Left colon (tissue), 2 donors: ENCODE measurements around the gene CYTH4. TPM values are rescaled to one million over a fixed set of nuclear protein-coding genes. Genes with fewer than 3 reads are reported as not detected.
"Not testable (repeated sequence)": the region's sequence is repeated elsewhere in the genome, so short reads cannot be mapped to it uniquely, and the experiment has no call there.

Source experiments
- ATAC-seq: fragments of 200-7000 bp; cut with Tn5 transposase; one replicate; pipeline ENCODE4 v1.9.1; 2020; ENCODE audit warnings: mild to moderate bottlenecking, moderate library complexity
- DNase-seq, 2 donors: peaks; one replicate each; pipeline ENCODE4 v3.0.0-alpha.2; 2020
- intact Hi-C, 2 donors: fragments of 100-400 bp; cut with DNase I in 1 of 2; cut with micrococcal nuclease in 1 of 2; formaldehyde crosslinking; loops; one replicate each; pipeline versions ENCODE4 v1.11.2 to v1.14.0; 2022; cut with DNase I, micrococcal nuclease
- long read RNA-seq: library from polyadenylated mRNA; unstranded; transcript quantifications from one replicate; pipeline ENCODE4 v2.0.0, GENCODE V29; 2021
- total RNA-seq, 2 donors: library from RNA; stranded (reverse); fragmentation: NEBNext Ultra II Directional; extraction: Animal tissue kit (Norgen Biotek cat#: 25700); gene quantifications; one replicate each; pipeline ENCODE4 v1.2.1, GENCODE V29; 2021
- donor health status: DM: no; HTN: no; CAD: no.
- donor health status: DM: yes; HTN: yes; CAD: no.

The CYTH4 gene, protein sequence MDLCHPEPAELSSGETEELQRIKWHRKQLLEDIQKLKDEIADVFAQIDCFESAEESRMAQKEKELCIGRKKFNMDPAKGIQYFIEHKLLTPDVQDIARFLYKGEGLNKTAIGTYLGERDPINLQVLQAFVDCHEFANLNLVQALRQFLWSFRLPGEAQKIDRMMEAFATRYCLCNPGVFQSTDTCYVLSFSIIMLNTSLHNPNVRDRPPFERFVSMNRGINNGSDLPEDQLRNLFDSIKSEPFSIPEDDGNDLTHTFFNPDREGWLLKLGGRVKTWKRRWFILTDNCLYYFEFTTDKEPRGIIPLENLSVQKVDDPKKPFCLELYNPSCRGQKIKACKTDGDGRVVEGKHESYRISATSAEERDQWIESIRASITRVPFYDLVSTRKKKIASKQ
- 10 to 100 TPM in 1 of 2 donors, 1 to 10 TPM in 1; 2.6 to 10.4 TPM for total RNA-seq
- long read RNA-seq, partial matches to known transcripts = 0 of 2 reads
- long read RNA-seq, other reads (novel, unspliced or antisense) = 1 of 2 reads

DNA sequence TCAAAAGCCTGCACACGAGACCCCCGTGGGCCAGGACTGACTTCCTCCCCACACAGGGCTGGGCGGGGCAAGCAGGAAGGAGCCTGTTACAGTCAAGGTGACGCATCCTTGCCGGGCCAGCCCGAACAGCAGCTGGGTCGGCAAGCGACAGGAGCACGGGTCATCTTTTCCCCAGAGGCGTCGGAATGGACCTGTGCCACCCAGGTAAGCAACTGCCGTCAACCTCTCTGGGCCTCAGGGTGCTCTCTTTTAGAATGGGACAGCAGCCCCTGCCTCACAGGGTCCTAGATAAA lies at the start of gene CYTH4:
CYTH4 (plus strand) TSS at position 124 of the 293 bp plus-strand sequence; CDS start at position 186, 62 bp downstream.
- DNase-seq = peak; percentile 76 to 78
- intact Hi-C loops = no loop called here
- ATAC-seq = peak; percentile 68

DNA sequence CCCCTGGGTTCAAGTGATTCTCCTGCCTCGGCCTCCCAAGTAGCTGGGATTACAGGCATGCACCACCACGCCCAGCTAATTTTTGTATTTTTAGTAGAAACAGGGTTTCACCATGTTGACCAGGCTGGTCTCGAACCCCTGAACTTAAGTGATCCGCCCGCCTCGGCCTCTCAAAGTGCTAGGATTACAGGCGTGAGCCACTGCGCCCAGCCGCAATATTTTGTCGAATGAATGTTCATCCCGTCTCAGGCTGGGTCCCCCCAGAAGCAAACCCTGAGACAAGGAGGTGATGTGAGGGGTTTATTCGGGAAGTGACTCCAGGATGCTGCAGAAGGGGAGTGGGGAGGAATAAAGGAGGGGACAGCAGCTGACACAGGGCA lies 48.9 kb upstream of the CYTH4 start:
- ATAC-seq, intact Hi-C loops, DNase-seq: not testable (repeated sequence)

DNA sequence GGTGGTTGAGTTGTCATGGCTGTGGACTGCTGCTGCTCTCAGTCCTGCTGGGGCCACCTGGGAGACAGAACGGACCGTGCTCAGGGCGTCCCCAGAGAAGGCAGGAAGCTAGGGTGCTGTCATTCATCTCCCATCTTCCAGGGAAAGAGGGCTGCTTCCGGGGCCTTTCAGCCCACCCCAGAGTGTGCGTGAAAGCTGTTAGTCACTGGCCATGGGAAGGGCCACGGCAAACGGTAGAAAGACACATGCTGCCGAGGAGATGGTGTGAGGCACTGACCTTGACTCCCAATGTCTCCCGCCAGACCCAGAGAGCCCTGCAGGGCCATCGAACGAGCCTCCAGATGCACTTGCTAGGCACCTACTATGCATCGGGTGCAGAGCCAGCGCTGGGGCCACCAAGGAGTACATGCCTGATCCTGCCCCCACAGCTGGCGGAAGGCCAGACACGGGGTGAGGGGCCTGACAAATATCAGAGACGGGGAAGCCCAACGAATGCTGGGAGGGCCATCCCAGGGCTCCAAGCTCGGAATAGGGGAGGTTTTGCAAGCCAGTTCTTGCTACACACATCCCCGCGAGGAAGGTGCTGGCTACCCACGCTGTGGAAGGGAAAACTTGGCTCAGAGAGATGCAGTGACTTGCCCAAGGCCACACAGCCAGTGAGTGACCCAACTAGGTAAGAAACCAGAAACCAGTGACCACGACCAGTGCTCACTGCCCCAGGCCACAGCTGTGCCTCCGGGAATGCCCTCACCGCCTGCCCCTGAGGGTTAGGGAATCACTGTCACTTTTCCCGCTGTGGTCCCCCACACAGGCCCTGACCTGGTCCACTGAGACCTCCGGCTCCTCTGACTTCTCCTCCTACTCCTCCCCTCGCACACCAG lies 48.3 kb upstream of the CYTH4 start:
- DNase-seq = no peak
- no peak for ATAC-seq
- intact Hi-C loops = no loop called here

DNA sequence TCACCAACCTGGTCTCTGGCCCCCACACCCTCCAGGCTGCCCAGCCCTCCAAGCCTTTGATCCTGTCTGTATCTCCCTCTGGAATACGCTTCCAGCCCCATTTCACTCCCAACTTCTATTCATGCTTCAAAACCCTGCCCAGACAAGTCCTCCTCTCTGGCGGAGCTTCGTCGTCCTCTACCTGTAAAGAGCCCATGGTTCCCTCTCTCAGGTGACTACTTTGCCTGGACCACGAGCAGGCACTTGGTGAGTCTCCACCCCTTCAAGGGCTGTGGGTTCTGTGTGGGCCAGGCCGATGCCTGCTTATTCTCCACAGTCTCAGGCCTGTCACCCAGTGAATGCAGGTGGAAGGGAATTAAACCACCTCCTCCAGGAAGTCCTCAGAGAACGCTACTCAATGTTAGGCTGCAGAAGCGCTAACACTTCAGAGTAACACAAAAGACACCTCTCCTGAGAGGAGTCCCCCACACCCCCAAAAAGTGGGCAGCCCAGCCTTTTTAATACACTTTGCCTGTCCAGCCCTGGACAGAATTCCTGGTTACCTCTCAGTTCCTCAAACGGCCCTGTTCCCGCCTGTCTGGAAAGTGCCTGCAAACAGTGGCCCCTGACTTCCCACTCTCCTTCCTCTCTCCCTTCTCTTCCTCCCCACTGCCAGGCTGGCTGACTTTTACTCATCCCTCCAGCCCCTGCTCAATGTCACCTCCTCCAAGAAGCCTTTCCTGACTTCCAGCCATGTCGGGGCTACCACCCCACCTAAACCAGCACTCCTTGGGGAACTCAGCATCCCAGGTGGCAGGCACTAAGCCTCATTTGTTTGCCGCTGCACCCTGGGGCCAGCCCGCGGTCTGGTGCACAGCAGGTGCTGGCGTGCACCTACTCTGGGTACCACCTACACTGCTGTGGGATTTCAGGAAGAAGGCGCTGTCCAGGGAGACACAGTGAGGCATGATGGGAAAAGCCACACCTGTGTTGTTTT lies 47.3 kb upstream of the CYTH4 start:
- ATAC-seq (no peak), DNase-seq (no peak)
- intact Hi-C loops = no loop called here

DNA sequence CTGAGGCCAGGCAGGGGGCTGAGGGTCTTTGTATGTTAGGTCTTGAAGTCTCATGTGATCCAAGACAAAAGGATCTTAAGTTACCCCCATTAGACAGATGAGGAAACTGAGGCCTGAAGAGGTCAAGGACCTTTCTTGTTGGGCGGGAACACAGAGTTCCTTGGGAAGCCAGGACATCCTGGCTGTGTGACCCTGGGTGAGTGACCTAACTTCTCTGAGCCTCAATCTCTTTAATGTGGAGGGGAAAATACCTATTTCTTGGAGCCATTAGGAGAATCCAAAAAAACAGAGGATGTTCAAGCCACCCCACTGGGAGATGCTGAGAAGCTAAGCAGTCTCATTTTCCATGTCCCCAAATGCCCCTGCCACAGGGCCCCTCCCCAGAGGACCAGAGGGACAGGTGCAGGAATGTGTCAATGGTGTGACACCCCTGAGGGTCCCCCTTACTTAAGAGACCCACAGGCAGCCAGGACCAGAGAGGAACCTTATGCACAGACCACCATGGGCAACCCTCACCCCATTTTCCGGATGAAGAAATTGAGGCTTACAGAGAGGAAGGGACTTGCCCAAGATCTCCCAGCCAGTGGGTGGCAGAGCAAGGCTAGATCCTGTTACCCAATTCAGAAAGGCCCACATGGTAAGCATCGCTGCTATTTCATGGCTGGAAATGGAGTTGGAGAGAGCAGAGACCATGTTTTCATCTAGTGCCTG lies 46.3 kb upstream of the CYTH4 start:
- DNase-seq = no peak
- no peak for ATAC-seq
- intact Hi-C loops = no loop called here

DNA sequence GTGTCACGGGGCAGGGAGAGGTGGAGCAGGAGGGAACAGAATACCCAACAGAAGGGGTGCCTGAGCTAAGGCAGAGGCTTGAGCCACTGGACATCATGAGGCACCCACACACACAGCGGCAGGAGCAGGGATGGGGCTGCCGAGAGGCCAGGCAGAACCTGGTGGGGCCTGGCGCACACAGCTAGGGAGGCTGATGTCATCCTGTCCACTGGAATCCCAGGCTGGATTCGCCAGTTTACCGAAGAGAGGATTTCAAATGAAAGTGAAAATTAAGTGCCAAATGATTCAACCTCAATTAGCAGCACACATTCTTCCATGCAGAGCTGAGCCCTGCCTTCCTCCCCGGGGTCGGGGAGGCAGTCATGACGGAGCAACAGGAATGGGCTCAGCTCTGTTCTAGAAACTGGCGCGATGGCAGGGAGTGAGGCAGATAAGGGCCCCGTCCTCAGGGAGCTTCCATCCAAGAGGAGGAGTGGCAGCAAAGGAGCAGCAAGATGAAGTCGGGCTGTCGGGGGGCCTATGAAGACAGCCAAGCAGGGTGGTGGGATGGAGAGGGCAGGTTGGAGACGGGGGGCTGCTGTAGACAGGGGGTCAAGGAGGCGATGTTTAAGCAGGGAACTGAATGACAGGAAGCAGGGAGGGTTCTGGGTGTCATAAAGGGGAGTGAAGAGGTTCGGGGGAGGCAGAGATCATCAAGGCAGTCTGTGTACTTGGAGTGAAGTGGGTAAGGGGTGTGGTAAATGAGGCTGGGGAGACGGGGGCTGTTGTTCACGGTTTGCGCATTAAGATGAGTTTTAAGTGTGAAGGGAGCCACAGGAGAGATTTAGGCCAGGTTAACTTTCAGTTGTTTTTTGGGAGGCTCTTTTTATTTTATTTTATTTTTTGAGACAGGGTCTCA lies 44.7 kb upstream of the CYTH4 start:
- no peak for ATAC-seq
- DNase-seq = no peak
- intact Hi-C loops = no loop called here

DNA sequence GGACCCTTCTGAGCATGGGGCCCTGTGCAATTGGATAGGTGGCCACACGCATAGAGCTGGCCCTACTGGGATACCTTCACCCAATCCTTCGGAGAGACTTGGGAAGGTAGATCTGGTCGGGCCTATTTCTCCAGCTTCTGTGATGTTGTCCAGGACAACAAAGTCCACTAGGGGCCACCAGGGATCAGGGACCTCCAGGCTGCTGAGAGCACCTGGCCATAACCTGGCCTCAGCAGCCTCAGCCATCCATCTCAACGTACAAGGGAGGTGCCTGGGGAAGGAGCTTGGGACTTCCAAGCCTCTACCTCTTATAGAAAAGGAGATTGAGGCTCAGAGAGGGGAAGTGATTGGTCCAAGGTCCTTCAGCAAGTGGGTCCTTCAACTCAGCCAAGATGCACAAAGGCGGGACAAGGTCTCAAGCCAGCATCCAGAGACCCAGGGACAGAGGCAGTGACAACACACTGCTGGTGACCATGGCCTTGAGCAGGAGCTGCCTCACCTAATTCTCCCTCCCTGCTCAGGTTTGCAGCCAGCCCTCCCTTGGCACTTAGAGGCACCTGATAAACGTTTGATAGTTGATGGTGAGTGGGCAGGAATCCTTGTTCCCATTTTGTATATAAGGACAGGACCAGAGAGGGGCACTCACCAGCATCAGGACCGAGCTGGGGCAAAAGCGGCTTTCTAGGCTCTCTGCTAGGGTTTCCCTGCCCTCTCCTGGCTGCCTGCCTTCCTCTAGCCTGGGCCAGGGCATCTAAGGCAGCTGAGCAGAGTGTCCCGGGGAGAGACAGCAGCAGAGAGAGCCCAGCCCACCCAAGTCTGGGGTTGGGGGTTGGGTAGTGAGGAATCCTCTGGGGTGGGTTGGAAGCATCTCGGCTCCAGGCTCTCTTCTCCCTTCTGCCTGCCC lies 42.7 kb upstream of the CYTH4 start:
- DNase-seq = no peak
- intact Hi-C loops = no loop called here

DNA sequence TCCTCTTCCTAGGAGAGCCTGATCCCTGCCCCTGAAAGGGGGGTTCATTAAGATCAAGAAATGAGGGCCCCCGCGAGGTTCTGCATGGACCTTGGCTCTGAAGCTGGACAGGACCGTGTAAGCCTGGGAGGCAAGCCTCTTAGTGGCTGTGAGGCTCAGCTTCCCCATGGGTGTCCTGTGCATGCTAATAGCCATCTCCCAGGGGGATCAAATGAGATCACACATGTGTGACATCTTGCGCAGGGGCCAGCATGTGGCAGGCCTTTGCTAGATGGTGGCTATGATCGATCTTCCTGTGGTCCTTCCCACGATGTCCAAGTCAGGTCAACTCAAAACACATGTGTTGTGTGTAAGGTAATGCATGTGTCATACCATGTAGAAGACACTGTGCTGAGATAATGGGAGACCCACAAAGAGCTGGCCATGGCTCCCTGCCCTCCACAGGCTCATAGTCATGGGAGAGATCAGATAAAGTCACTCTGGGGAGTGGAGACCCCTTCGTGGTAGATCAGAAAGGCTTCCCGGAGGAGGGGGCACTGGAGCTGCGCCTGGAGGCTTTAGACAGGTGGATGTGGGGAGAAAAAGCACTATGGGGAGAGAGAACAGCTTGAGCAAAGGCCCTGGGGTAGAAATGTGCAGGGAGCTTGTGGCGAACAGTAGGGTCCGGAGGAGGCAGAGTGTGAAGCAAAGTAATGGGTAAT lies 41.9 kb upstream of the CYTH4 start:
- ATAC-seq = no peak
- DNase-seq = no peak
- intact Hi-C loops = no loop called here

More for the DNA sequence above, 42.7 kb upstream of the CYTH4 start:
- ATAC-seq = no peak

DNA sequence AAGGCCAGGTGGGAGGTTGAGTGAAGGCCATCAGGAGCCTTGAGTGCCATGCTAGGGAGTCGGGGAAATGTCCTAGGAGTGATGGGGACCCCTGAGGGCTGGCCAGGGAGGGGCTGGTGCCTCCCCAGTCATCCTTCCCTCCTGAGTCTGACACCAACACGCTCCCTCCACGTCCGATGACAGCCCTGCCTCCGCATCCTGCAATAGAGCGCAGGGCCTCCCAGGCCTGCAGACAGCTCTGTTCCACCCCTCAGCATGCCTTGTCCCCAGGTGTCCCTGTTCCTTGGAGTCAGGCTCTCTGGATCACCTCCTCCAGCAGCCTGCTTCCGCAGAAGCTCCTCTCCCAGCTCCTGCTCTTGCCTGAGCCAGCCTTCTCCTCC lies 41.4 kb upstream of the CYTH4 start:
- intact Hi-C loops = no loop called here
- DNase-seq (no peak), ATAC-seq (no peak)

DNA sequence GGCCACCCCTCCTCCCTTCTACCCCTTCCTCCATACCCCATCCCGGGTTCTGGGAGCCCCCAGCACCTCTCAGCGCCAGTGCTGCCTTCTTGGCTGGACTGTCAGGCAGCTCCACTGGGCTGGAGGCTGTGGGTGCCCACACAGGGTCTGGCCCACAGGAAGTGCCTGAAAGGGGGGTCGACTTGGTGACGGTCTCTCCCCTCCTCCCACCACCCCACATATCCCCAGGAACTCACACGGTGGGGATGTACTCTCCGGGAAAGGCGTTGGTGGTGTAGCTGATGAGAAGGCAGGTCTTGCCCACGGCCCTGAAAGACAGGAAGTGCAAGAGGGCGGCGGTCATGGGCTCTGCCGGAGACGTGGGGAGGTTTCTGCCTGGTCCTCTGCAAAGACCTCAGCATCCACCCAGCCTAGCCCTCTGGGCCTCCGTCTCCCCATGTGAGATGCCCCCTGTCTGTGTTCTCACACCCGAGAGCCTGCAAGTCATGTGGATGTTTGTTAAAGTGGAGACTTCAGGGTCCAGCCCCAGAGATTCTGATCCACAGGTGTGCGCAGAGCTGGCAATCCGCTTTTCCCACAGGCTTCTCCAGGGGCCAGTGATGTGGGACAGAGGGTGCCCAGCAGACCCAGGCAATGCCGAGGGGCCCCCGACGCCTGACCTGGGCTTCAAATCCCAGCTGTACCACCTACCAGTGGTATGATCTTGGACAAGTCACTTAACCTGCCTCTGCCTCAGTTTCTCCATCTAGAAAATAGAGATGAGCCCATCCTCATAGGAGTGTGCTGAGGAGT lies 40.8 kb upstream of the CYTH4 start:
- DNase-seq = no peak
- intact Hi-C loops = no loop called here
- ATAC-seq = no peak

DNA sequence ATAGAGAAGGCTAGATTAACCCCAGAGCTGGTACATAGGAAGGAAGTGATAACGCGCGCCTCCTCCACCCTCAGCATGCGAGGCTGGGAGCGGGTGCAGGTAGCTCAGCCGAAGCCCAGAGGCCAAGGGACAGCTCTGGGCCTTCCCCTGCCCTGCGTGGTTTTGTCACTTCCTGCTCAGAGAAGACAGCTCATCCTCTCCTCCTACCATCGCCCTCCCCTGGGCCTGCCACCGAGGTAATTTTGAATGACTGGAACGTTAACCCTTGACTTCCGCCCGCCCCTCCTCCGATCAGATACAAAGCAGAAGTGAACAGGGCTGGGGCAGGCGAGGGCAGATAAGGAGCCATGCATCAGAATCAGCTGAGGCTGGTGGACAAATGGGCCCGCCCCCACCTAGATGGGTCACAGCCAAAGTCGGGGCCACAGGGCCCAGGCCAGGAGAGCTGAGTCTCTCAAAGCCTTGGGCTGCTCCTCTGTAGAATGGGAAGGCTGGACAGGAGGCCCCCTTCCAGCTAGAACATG lies 39.9 kb upstream of the CYTH4 start:
- ATAC-seq = peak; percentile 40

DNA sequence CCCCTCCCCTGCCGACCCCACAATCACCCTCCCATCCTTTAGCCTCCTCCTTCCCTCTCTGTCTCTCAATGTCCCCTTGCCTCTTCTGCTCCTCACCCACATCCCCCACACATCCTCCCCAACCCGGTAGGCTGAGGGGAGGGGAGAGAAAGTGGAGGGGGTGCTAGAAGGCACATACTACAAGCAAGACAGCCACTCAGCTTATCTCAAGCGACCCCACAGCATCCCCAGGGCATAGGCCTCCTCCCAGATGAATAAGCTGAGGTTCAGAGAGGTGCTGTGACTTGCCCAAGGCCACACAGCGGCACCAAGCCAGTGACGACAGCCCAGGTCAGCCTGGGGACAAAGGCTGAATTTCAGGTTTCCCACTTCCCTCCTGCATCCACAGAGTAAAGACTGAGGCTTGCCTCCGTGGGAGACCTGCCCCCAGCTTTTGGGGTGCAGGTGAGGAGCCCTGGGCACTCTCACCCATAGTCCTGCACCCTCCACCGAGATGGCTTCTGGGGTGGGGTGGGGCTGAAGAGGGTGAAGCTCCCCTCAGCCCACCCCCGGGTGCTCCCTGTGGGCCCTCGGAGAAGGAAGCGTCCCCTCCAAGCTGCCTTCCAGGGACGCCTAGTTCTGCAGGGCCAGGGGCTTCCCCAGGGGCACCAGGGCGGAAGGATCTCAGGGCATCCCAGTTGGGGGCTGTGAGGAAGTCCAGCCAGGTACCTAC lies 38.8 kb upstream of the CYTH4 start:
- intact Hi-C loops = no loop called here
- ATAC-seq (peak; percentile 29), DNase-seq (no peak)

More for the DNA sequence above, 39.9 kb upstream of the CYTH4 start:
- DNase-seq = peak; percentile 74 to 78
- intact Hi-C loops = no loop called here

DNA sequence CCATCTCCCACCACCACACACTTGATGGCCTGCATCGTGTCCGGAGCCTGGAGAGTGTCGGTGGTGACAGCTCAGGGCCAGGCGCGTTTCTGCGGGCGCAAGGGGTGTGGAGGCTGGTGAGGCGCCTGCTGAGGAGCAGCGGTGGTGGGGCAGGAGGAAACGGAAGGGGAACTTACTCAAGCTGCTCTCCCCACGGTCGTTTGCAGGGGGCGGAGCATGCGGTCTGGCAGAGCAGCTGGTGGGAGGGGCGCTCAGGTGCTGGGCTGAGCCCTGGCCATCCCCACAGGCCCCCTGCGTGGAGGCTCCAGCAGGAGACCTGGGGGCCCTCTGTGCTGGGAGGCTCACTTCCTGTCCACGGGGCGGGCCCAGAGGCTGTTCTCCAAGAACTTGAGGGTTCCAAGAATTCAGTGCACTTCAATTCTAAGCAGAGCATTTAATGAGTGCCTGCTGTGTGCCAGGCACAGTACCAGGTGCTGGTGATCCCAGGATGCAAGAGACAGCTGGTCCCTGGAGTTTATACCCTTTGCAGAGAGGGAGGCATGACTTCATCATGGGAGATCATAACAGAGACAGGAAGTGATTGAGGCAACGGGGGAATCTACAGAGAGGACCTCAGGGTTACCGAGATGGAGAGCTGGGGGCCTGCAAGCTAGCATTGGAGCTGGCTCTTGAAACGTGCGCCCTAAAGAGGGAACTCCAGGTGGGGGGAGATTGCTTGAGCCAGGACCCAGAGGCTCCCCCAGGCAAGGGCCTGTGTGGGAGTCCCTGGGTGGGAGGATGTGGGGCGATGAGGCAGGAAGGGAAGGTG lies 38.0 kb upstream of the CYTH4 start, which contains the start of gene RAC2:
RAC2 (minus strand) TSS at position 156 of the 808 bp plus-strand sequence; CDS start at position 35, 121 bp downstream.
- intact Hi-C loops = no loop called here
- ATAC-seq (peak; percentile 92), DNase-seq (peak; percentile 91)
